HUES48 (cell line): ENCODE data around the gene FOXD2.
"Not testable (repeated sequence)": the region's sequence is repeated elsewhere in the genome, so short reads cannot be mapped to it uniquely, and the experiment has no call there.

ENCODE experiments used
- H3K27ac ChIP-seq: one replicate; pipeline ENCODE4 v1.7.0; 2013; ENCODE audit warnings: low read depth, low read length, inconsistent platforms
- H3K27me3 ChIP-seq: 2 replicates; pipeline ENCODE4 v1.6.1; 2013; ENCODE audit warnings: mild to moderate bottlenecking, low read length; ENCODE audit not compliant: control insufficient read depth, insufficient read depth
- H3K36me3 ChIP-seq: 2 replicates; pipeline ENCODE4 v1.6.1; 2013; ENCODE audit warnings: low read length; ENCODE audit not compliant: control insufficient read depth, insufficient read depth
- H3K4me1 ChIP-seq: 2 replicates; pipeline ENCODE4 v1.6.1; 2013; ENCODE audit warnings: mild to moderate bottlenecking, low read length; ENCODE audit not compliant: control insufficient read depth, insufficient read depth
- H3K4me3 ChIP-seq: 2 replicates; pipeline ENCODE4 v1.5.1; 2013; ENCODE audit warnings: mild to moderate bottlenecking, low read depth, low read length
- H3K9ac ChIP-seq: 2 replicates; pipeline ENCODE4 v1.6.1; 2013; ENCODE audit warnings: mild to moderate bottlenecking, low read depth, low read length, moderate library complexity
- H3K9me3 ChIP-seq: 2 replicates; pipeline ENCODE4 v1.6.1; 2013; ENCODE audit warnings: low read length; ENCODE audit not compliant: control insufficient read depth, insufficient read depth

Gene FOXD2

DNA sequence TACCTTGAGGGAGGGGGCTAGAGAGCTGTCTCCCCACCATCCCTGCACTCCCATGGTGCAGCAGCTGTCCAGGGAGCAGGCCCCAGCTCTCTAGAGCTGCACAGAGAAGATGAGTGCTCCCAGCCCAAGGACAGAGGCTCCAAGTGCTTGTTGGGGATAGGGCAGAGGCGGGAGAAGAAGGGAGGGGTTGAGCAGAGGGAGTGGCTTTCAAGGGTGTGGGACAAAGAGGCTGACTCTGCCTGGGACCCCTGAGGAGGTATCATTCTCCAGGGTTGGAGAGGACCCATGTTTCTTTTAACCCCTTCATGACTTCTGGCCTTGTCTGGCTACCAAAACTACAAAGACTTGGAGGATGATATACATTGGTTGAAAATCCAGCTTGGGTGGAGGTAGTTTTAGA, 14.6 kb downstream of the FOXD2 start:
- H3K27me3 ChIP-seq: peaks cover 69% of the 10 kb centered on the region
- no peak overlapping the region for H3K4me3 ChIP-seq
- H3K9me3 ChIP-seq: no peaks in the 10 kb centered on the region
- H3K27ac ChIP-seq: no peak overlapping the region
- peaks cover 2% of the 10 kb centered on the region; the same call in 1 of the 2 replicates for H3K4me1 ChIP-seq
- no peaks in the 10 kb centered on the region for H3K36me3 ChIP-seq
- H3K9ac ChIP-seq: no peak overlapping the region

DNA sequence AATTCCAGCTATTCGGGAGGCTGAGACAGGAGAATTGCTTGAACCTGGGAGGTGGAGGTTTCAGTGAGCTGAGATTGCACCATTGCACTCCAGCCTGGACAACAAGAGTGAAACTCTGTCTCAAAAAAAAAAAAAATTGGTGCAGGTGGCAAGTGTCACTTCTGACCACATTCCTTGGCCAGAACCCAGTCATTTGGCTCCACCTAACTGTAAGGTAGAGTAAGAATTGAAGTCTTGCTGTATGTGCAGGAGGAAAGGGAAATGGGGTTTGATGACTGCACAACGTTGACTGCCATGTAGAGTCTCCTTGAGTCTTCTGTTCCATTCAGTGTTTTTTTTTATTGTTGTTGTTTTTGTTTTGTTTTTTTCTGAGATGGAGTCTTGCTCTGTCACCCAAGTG, 16.1 kb downstream of the FOXD2 start:
- Histone ChIP-seq H3K27me3 (peaks cover 59% of the 10 kb centered on the region), H3K4me1 (peaks cover 10% of the 10 kb centered on the region)
- not testable (repeated sequence) for H3K4me3 ChIP-seq, H3K9me3 ChIP-seq, H3K9ac ChIP-seq, H3K27ac ChIP-seq, H3K36me3 ChIP-seq

DNA sequence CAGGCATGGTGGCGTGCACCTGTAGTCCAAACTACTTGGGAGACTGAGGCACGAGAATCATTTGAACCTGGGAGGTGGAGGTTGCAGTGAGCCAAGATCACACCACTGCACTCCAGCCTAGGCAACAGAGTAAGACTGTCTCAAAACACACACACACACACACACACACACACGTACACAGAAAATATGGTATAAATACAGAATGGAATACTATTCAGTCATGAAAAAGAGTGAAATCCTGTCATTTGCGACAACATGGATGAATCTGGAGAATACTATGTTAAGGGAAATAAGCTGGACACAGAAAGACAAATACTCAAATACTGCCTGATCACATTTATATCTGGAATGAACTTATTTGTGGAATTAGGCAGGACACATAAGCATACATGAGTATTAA, 18.4 kb downstream of the FOXD2 start:
- no peak overlapping the region for H3K9ac ChIP-seq
- H3K27ac ChIP-seq: no peak overlapping the region
- no peaks in the 10 kb centered on the region for H3K9me3 ChIP-seq
- H3K36me3 ChIP-seq: no peaks in the 10 kb centered on the region
- H3K27me3 ChIP-seq: peaks cover 48% of the 10 kb centered on the region
- H3K4me3 ChIP-seq: no peak overlapping the region
- peaks cover 24% of the 10 kb centered on the region for H3K4me1 ChIP-seq

DNA sequence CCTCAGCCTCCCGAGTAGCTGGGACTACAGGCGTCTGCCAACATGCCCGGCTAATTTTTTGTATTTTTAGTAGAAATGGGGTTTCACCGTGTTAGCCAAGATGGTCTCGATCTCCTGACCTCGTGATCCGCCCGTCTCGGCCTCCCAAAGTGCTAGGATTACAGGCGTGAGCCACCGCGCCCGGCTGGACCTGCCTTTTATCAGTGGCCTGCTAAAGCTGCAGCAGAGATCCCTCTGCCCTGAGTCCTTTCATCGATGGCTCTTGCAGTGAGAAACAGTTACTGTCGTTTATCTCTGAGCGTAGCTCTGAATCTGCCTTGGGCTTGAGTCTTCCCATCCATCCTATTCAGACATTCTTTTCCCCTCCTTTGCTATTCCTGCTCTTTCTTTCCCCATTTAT, 19.7 kb downstream of the FOXD2 start:
- H3K9ac ChIP-seq, H3K36me3 ChIP-seq, H3K27ac ChIP-seq, H3K4me3 ChIP-seq, H3K9me3 ChIP-seq: not testable (repeated sequence)
- Histone ChIP-seq H3K27me3 (peaks cover 48% of the 10 kb centered on the region), H3K4me1 (peaks cover 24% of the 10 kb centered on the region)

DNA sequence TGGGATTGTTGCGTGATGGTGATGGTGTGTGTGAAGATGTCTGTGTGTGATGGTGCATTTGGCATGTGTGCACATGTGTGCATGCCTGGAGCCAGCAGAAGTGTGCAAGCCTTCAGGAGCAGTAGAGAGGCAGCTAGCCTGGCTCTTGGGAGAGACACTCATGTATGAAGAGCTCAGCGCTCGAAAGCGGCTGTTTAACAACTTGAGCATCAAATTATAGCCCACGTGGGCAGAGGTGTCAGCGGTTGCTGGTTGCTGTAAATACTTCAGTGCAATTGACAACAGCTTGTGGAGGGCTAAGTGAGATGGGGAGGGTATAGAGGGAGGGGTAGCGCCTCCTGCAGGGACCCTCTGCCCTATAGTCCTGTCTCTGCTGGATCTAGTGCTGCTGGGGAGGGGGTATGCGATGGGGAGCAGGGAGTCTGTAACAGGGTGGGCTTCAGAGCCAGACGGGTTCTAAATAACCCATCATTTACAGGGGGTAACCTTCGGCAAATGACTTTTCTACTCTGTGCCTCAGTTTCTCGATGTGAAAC, 21.5 kb downstream of the FOXD2 start:
- no peak overlapping the region for H3K4me3 ChIP-seq
- H3K27me3 ChIP-seq: peaks cover 41% of the 10 kb centered on the region
- peaks cover 24% of the 10 kb centered on the region for H3K4me1 ChIP-seq
- H3K9me3 ChIP-seq: no peaks in the 10 kb centered on the region
- H3K9ac ChIP-seq: no peak overlapping the region
- H3K27ac ChIP-seq: no peak overlapping the region
- H3K36me3 ChIP-seq: no peaks in the 10 kb centered on the region

DNA sequence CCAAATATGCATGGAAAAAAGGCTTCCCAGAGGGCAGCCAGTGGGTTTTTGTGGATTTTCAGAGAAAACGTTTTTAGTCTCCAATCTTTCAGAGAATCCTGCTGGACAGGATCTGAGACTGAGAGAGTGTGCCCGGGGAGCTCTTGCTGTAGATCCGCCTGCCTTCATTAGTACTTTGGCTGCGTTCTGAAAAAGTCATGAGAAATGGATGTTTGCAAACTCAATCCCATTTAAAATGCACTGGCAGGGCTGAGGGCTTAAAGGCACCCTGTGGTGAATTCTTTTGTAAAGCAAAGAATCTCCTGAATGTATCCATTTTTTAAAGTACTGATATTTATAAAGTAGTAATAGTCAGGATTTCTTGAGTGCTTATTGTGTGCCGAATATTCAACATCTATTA, 22.2 kb downstream of the FOXD2 start:
- H3K4me1 ChIP-seq: peaks cover 24% of the 10 kb centered on the region
- peaks cover 38% of the 10 kb centered on the region for H3K27me3 ChIP-seq
- H3K4me3 ChIP-seq: no peak overlapping the region
- H3K9ac ChIP-seq: no peak overlapping the region
- peak overlapping the region; percentile 22 for H3K27ac ChIP-seq
- H3K9me3 ChIP-seq: no peaks in the 10 kb centered on the region
- H3K36me3 ChIP-seq: no peaks in the 10 kb centered on the region

DNA sequence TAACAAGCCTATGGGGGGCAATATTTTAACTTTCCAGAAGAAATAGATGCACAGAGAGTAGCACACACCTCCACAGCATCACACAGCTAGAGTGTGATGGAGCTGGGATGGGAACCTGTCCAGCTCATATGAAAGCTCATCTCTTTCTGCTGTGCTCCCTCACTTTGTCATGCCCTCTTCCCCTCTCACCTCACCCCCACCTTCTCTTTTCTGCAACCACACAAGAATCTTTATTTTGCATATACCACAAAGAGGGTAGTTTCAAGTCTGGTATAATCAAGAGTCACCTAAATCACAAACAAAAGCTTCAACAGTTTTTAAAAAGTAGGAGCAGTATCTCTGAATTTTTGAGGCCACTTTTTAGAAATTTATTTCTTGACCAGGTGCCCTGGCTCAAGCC, 22.6 kb downstream of the FOXD2 start:
- peaks cover 24% of the 10 kb centered on the region for H3K4me1 ChIP-seq
- H3K4me3 ChIP-seq: no peak overlapping the region
- peaks cover 35% of the 10 kb centered on the region for H3K27me3 ChIP-seq
- no peak overlapping the region for H3K9ac ChIP-seq
- H3K36me3 ChIP-seq: no peaks in the 10 kb centered on the region
- H3K27ac ChIP-seq: no peak overlapping the region
- no peaks in the 10 kb centered on the region for H3K9me3 ChIP-seq

DNA sequence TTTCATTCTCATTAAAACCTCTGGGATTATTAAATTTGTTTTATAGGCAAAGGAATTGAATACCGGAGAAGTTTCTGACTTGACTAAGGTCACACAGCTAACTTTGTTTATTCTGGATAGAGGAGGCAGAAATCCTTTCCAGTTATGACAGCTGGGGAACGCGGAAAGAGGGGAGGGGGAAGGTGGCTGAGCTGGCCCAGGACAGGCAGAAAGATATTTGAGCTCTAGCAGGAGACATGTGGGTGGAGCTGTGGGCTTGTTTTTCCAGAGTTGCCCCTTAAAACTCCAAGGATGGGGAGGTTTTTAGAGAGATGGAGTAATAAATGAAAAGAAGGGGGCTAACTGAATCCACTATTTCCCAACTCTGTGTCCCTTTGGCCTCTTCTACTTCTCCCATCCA, 27.8 kb downstream of the FOXD2 start:
- Histone ChIP-seq H3K27ac (no peak overlapping the region), H3K27me3 (peaks cover 19% of the 10 kb centered on the region), H3K9ac (no peak overlapping the region), H3K36me3 (no peaks in the 10 kb centered on the region), H3K9me3 (no peaks in the 10 kb centered on the region), H3K4me3 (no peak overlapping the region), H3K4me1 (peaks cover 8% of the 10 kb centered on the region; the same call in 1 of the 2 replicates)

DNA sequence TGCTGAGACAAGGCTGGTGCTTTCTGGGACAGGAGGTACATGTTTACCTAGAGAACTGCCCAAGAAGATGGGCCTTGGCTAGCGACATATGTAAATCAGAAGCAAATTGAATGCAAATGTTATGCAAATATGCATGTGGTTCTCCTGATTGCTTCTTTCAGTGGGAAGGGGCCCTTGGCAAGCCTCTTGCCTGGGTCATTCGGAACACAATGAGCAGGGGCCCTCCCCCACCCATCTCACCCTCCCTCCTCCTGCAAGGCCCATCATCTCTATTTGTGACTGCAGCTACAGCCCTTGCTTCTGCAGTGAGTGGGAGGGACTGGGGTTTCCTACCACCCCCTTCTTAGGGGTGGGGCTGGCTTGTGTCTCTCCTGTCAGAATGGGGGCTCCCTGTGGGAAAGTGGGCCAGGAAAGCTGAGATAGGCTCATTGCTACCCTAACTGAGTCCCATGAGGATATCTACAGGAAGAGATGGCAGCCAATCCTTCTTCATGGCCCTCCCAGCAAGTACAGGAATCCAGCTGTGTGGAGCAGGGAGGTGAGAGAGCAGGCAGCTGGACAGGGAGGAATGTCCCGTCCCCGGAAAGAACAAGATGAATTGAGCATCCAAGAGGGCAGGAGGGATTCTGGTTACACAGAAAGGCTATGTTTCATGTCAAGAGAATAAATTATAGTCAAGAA, 31.0 kb downstream of the FOXD2 start:
- Histone ChIP-seq H3K4me3 (no peak overlapping the region), H3K4me1 (peaks cover 8% of the 10 kb centered on the region; the same call in 1 of the 2 replicates), H3K9ac (no peak overlapping the region), H3K27ac (no peak overlapping the region), H3K9me3 (no peaks in the 10 kb centered on the region), H3K36me3 (no peaks in the 10 kb centered on the region), H3K27me3 (no peaks in the 10 kb centered on the region; the same call in 1 of the 2 replicates)

DNA sequence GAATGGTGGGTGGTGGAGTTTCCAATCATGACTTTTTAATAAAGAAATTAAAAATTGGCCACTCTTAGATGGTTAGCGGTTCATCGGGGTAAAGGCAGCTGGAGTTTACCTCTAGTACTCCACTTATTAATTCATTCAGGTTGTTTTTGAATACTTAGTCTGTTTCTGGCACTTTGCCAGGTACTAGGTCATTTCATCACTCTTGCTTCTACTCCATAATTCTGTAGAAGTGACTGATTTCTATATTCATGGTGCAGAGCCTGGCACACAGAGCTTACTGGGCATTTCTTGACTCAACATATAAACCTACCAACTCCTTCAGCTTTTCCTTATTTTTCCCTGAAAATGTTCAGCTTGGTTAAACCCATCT, 31.5 kb downstream of the FOXD2 start:
- Histone ChIP-seq H3K27ac (no peak overlapping the region), H3K9me3 (no peaks in the 10 kb centered on the region), H3K36me3 (no peaks in the 10 kb centered on the region), H3K4me3 (no peak overlapping the region), H3K4me1 (peaks cover 12% of the 10 kb centered on the region), H3K9ac (no peak overlapping the region), H3K27me3 (no peaks in the 10 kb centered on the region; the same call in 1 of the 2 replicates)

DNA sequence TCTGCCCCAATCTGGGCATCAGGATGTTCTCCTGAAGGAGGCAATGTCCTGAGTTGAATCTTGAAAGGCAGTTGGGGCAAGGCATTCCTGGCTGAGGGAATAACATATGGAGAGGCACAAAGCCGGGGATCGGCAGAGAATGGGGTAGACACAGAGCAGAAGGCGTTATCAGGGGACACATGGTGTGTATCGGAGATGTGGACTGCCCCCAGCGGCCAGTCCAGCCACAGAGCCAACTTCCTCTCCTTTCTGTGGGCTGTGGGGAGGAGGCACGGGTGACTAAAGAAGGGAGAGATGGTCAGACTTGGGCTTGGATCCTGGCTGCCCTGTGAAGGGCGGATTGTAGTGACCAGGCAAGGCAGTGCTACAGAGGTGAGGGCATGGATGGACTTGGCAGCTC, 32.1 kb downstream of the FOXD2 start:
- no peaks in the 10 kb centered on the region for H3K9me3 ChIP-seq
- H3K4me1 ChIP-seq: peaks cover 17% of the 10 kb centered on the region
- H3K27ac ChIP-seq: no peak overlapping the region
- H3K36me3 ChIP-seq: no peaks in the 10 kb centered on the region
- H3K27me3 ChIP-seq: no peaks in the 10 kb centered on the region; the same call in 1 of the 2 replicates
- no peak overlapping the region for H3K9ac ChIP-seq
- H3K4me3 ChIP-seq: no peak overlapping the region
